ENCODE results near the gene SP1. TPM values are rescaled to one million over a fixed set of nuclear protein-coding genes. Genes with fewer than 3 reads are reported as not detected.

The SP1 gene
- polyA plus RNA-seq, 2 donors = 21.6 to 22.3 TPM

- no peaks in the 10 kb centered on the region for H3K4me1 ChIP-seq (ENCODE audit: control insufficient read depth in 2 of 2, insufficient read depth in 2 of 2, low read length in 1 of 2)
- H3K4me3 ChIP-seq (ENCODE audit: low read depth in 1 of 2, low read length in 2 of 2) = no peak overlapping the region
- H3K9me3 ChIP-seq (ENCODE audit: control insufficient read depth in 2 of 2, insufficient read depth in 1 of 2, low read depth in 1 of 2, low read length in 1 of 2) = no peaks in the 10 kb centered on the region
- no peaks in the 10 kb centered on the region for H3K27me3 ChIP-seq (ENCODE audit: control insufficient read depth in 1 of 2, insufficient read depth in 2 of 2, low read length in 2 of 2)
- H3K27ac ChIP-seq (ENCODE audit: low read depth in 2 of 2, low read length in 1 of 2) = no peak overlapping the region
- no peaks in the 10 kb centered on the region for H3K36me3 ChIP-seq (ENCODE audit: control insufficient read depth in 2 of 2, insufficient read depth in 2 of 2, low read length in 1 of 2)
- WGBS, 2 donors = 83 to 85% methylated on average over 9 of the region's 9 CpGs
Observed at GRCh38 chr12:53340398-53340797, 39.6 kb upstream of the SP1 start.

DNA sequence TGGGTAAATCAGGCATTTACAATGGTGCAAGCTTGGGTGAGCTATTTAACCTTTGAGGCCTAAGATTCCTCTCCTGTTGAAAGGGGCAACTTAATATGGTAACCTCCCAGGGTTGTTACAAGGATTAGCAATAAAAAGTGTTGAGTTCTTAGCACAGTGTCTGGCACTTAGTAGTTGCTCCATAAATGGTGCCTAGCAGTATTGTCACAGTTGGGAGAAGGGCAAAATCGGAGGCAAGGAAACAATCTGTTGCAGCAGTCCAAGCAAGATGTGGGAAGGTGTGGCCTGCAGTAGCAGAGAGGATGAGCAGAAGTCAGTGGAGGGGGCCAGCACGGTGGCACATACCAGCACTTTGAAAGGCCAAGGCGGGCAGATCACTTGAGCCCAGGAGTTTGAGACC, 36.5 kb upstream of the SP1 start:
- WGBS, 2 donors = 64 to 69% methylated on average over 3 of the region's 3 CpGs
- Histone ChIP-seq H3K27ac (ENCODE audit: low read depth in 2 of 2, low read length in 1 of 2) (no peak overlapping the region), H3K27me3 (ENCODE audit: control insufficient read depth in 1 of 2, insufficient read depth in 2 of 2, low read length in 2 of 2) (no peaks in the 10 kb centered on the region), H3K4me1 (ENCODE audit: control insufficient read depth in 2 of 2, insufficient read depth in 2 of 2, low read length in 1 of 2) (no peaks in the 10 kb centered on the region), H3K36me3 (ENCODE audit: control insufficient read depth in 2 of 2, insufficient read depth in 2 of 2, low read length in 1 of 2) (no peaks in the 10 kb centered on the region), H3K9me3 (ENCODE audit: control insufficient read depth in 2 of 2, insufficient read depth in 1 of 2, low read depth in 1 of 2, low read length in 1 of 2) (no peaks in the 10 kb centered on the region), H3K4me3 (ENCODE audit: low read depth in 1 of 2, low read length in 2 of 2) (no peak overlapping the region)

GRCh38 chr12:53343969-53344368, 36.0 kb upstream of the SP1 start:
- no peak overlapping the region for H3K27ac ChIP-seq (ENCODE audit: low read depth in 2 of 2, low read length in 1 of 2)
- no peaks in the 10 kb centered on the region for H3K4me1 ChIP-seq (ENCODE audit: control insufficient read depth in 2 of 2, insufficient read depth in 2 of 2, low read length in 1 of 2)
- no peaks in the 10 kb centered on the region for H3K9me3 ChIP-seq (ENCODE audit: control insufficient read depth in 2 of 2, insufficient read depth in 1 of 2, low read depth in 1 of 2, low read length in 1 of 2)
- WGBS, 2 donors = 93 to 100% methylated on average over 4 of the region's 4 CpGs
- no peaks in the 10 kb centered on the region for H3K27me3 ChIP-seq (ENCODE audit: control insufficient read depth in 1 of 2, insufficient read depth in 2 of 2, low read length in 2 of 2)
- H3K4me3 ChIP-seq (ENCODE audit: low read depth in 1 of 2, low read length in 2 of 2) = no peak overlapping the region
- H3K36me3 ChIP-seq (ENCODE audit: control insufficient read depth in 2 of 2, insufficient read depth in 2 of 2, low read length in 1 of 2) = no peaks in the 10 kb centered on the region

- no peaks in the 10 kb centered on the region for H3K4me1 ChIP-seq (ENCODE audit: control insufficient read depth in 2 of 2, insufficient read depth in 2 of 2, low read length in 1 of 2)
- H3K36me3 ChIP-seq (ENCODE audit: control insufficient read depth in 2 of 2, insufficient read depth in 2 of 2, low read length in 1 of 2) = no peaks in the 10 kb centered on the region
- no peaks in the 10 kb centered on the region for H3K27me3 ChIP-seq (ENCODE audit: control insufficient read depth in 1 of 2, insufficient read depth in 2 of 2, low read length in 2 of 2)
- peak overlapping the region in 1 of 2 donors; percentile 82 for H3K27ac ChIP-seq (ENCODE audit: low read depth in 2 of 2, low read length in 1 of 2)
- H3K9me3 ChIP-seq (ENCODE audit: control insufficient read depth in 2 of 2, insufficient read depth in 1 of 2, low read depth in 1 of 2, low read length in 1 of 2) = no peaks in the 10 kb centered on the region
- H3K4me3 ChIP-seq (ENCODE audit: low read depth in 1 of 2, low read length in 2 of 2) = peak overlapping the region; percentile 56
- WGBS, 2 donors = 2 to 10% methylated on average over 12 to 19 of the region's 19 CpGs
Observed at GRCh38 chr12:53344487-53344823, 35.5 kb upstream of the SP1 start.

- Histone ChIP-seq H3K36me3 (ENCODE audit: control insufficient read depth in 2 of 2, insufficient read depth in 2 of 2, low read length in 1 of 2) (no peaks in the 10 kb centered on the region), H3K27me3 (ENCODE audit: control insufficient read depth in 1 of 2, insufficient read depth in 2 of 2, low read length in 2 of 2) (no peaks in the 10 kb centered on the region), H3K9me3 (ENCODE audit: control insufficient read depth in 2 of 2, insufficient read depth in 1 of 2, low read depth in 1 of 2, low read length in 1 of 2) (no peaks in the 10 kb centered on the region), H3K27ac (ENCODE audit: low read depth in 2 of 2, low read length in 1 of 2) (peak overlapping the region; percentile 78 to 82), H3K4me1 (ENCODE audit: control insufficient read depth in 2 of 2, insufficient read depth in 2 of 2, low read length in 1 of 2) (no peaks in the 10 kb centered on the region), H3K4me3 (ENCODE audit: low read depth in 1 of 2, low read length in 2 of 2) (peak overlapping the region; percentile 56)
- WGBS, 2 donors = 0 to 1% methylated on average over 26 to 50 of the region's 50 CpGs
Observed at GRCh38 chr12:53344824-53345485, 35.0 kb upstream of the SP1 start.

- peak overlapping the region in 1 of 2 donors; percentile 56 for H3K4me3 ChIP-seq (ENCODE audit: low read depth in 1 of 2, low read length in 2 of 2)
- H3K27ac ChIP-seq (ENCODE audit: low read depth in 2 of 2, low read length in 1 of 2) = peak overlapping the region; percentile 78 to 82
- no peaks in the 10 kb centered on the region for H3K27me3 ChIP-seq (ENCODE audit: control insufficient read depth in 1 of 2, insufficient read depth in 2 of 2, low read length in 2 of 2)
- no peaks in the 10 kb centered on the region for H3K4me1 ChIP-seq (ENCODE audit: control insufficient read depth in 2 of 2, insufficient read depth in 2 of 2, low read length in 1 of 2)
- H3K9me3 ChIP-seq (ENCODE audit: control insufficient read depth in 2 of 2, insufficient read depth in 1 of 2, low read depth in 1 of 2, low read length in 1 of 2) = no peaks in the 10 kb centered on the region
- H3K36me3 ChIP-seq (ENCODE audit: control insufficient read depth in 2 of 2, insufficient read depth in 2 of 2, low read length in 1 of 2) = no peaks in the 10 kb centered on the region
- WGBS, 2 donors = 35 to 37% methylated on average over 10 of the region's 10 CpGs
Observed at GRCh38 chr12:53345486-53346188, 34.3 kb upstream of the SP1 start.

DNA sequence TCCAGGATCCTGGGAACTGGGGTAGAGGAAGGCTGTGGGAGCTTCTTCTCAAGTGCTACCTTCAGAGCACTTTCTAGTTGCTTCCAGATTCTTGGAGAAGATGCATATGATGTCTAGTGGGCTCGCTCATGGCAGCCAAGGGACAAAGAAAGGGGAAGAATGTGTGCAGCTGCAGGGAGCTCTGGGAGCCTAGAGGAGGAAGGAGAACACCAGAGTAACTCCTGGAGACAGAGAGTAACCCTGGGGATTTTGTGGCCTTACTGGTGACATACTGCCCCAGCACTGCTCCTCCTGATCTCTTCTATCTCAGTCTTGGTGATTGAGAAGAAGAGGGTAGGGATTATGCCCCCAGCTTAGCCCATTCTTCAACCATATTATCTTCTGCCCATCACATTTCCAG, 33.5 kb upstream of the SP1 start:
- Histone ChIP-seq H3K27me3 (ENCODE audit: control insufficient read depth in 1 of 2, insufficient read depth in 2 of 2, low read length in 2 of 2) (no peaks in the 10 kb centered on the region), H3K27ac (ENCODE audit: low read depth in 2 of 2, low read length in 1 of 2) (no peak overlapping the region), H3K36me3 (ENCODE audit: control insufficient read depth in 2 of 2, insufficient read depth in 2 of 2, low read length in 1 of 2) (no peaks in the 10 kb centered on the region), H3K9me3 (ENCODE audit: control insufficient read depth in 2 of 2, insufficient read depth in 1 of 2, low read depth in 1 of 2, low read length in 1 of 2) (no peaks in the 10 kb centered on the region), H3K4me3 (ENCODE audit: low read depth in 1 of 2, low read length in 2 of 2) (no peak overlapping the region), H3K4me1 (ENCODE audit: control insufficient read depth in 2 of 2, insufficient read depth in 2 of 2, low read length in 1 of 2) (no peaks in the 10 kb centered on the region)
- WGBS, 2 donors = 91 to 92% methylated on average over 1 of the region's 1 CpG

- Histone ChIP-seq H3K27ac (ENCODE audit: low read depth in 2 of 2, low read length in 1 of 2) (no peak overlapping the region), H3K36me3 (ENCODE audit: control insufficient read depth in 2 of 2, insufficient read depth in 2 of 2, low read length in 1 of 2) (no peaks in the 10 kb centered on the region), H3K27me3 (ENCODE audit: control insufficient read depth in 1 of 2, insufficient read depth in 2 of 2, low read length in 2 of 2) (no peaks in the 10 kb centered on the region), H3K4me1 (ENCODE audit: control insufficient read depth in 2 of 2, insufficient read depth in 2 of 2, low read length in 1 of 2) (no peaks in the 10 kb centered on the region), H3K4me3 (ENCODE audit: low read depth in 1 of 2, low read length in 2 of 2) (no peak overlapping the region), H3K9me3 (ENCODE audit: control insufficient read depth in 2 of 2, insufficient read depth in 1 of 2, low read depth in 1 of 2, low read length in 1 of 2) (no peaks in the 10 kb centered on the region)
- 84 to 91% methylated on average over 4 of the region's 4 CpGs for WGBS, 2 donors
Observed at GRCh38 chr12:53347905-53348304, 32.1 kb upstream of the SP1 start.

DNA sequence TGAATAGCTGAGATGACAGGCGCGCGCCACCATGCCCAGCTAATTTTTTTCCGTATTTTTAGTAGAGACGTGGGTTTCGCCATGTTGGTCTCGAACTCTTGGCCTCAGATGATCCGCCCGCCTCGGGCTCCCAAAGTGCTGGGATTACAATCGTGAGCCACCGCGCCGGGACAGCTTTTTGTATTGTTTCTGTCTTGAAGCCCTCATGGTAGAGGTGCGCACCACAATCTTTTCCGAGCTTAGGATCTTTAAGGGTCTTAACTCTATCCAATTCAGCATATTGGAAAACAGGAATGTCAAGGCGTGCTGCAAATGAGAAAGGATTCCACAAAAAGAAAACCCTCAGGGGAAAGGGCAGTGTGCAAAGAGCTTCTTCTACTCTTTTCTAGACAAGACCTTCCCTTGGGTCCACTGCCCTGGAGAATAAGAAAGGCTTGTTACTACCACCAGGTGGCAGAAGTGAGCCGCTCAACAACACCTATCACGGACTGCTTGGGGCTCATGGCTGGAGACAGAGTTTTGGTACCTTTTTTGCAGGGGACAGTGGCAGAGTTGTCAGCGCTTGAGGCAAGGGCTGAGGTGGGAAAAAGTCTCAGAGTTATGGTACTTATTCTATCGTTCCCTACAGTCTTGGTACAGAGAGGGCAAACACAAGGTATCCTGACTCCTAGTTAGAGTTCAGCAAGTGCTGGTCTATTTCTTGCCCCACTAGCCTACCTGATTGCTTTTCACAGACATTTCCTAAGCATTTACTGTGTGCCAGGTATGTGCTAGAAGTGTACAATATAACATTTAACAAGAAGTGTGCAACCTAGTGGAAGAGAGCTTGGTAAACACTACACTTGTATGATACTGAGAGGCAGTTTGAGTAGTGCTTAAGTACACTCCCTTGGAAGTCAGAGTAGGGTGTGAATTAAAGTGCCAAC, 27.4 kb upstream of the SP1 start:
- no peaks in the 10 kb centered on the region for H3K9me3 ChIP-seq (ENCODE audit: control insufficient read depth in 2 of 2, insufficient read depth in 1 of 2, low read depth in 1 of 2, low read length in 1 of 2)
- no peaks in the 10 kb centered on the region for H3K27me3 ChIP-seq (ENCODE audit: control insufficient read depth in 1 of 2, insufficient read depth in 2 of 2, low read length in 2 of 2)
- peak overlapping the region in 1 of 2 donors; percentile 30 for H3K27ac ChIP-seq (ENCODE audit: low read depth in 2 of 2, low read length in 1 of 2)
- 57 to 61% methylated on average over 21 of the region's 21 CpGs for WGBS, 2 donors
- no peaks in the 10 kb centered on the region for H3K36me3 ChIP-seq (ENCODE audit: control insufficient read depth in 2 of 2, insufficient read depth in 2 of 2, low read length in 1 of 2)
- no peaks in the 10 kb centered on the region for H3K4me1 ChIP-seq (ENCODE audit: control insufficient read depth in 2 of 2, insufficient read depth in 2 of 2, low read length in 1 of 2)
- no peak overlapping the region for H3K4me3 ChIP-seq (ENCODE audit: low read depth in 1 of 2, low read length in 2 of 2)
